NB4 (cell line): ENCODE measurements around the gene RGS6.

Source experiments
- DNase-seq: peaks from one replicate; pipeline ENCODE4 v3.0.0; 2010; ENCODE audit warnings: low read depth
- H3K4me3 ChIP-seq: one replicate; pipeline ENCODE4 v1.5.1; 2011; ENCODE audit warnings: mild to moderate bottlenecking, low read depth, low read length, moderate library complexity
- MYC ChIP-seq: IDR thresholded peaks from 2 replicates; pipeline ENCODE4 v1.6.1; 2011; ENCODE audit warnings: low read depth, low read length
- POLR2A ChIP-seq: IDR thresholded peaks from 2 replicates; pipeline ENCODE4 v1.6.1; 2011; ENCODE audit warnings: mild to moderate bottlenecking; ENCODE audit not compliant: insufficient read length; ENCODE audit errors: extremely low read depth
- TF ChIP-seq, protein P1 (sequence below): IDR thresholded peaks from one replicate; pipeline ENCODE4 v1.5.1; 2012; ENCODE audit warnings: low read depth, low read length
- TF ChIP-seq, protein P2 (sequence below): IDR thresholded peaks from 2 replicates; pipeline ENCODE4 v1.6.1; 2011; ENCODE audit warnings: low read depth, low read length

RGS6 gene

DNA sequence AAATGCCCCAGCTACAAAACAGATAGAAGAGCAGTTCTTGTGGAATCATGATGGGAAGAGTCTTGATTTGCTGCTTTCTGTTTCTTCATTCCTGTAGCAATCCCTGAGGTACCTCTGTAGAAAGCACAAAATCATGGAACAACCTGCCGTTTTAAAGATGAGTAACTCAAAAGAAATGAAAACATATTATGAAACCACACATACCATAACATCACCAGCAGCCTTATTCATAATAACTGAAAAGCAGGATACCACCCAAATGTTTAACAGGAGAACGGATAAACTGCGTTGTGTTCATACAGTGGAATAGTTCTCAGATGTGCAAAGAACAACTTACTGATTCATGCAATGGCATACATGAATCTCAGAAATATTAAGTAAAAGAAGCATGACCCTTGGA, 188.1 kb downstream of the RGS6 start:
- TF ChIP-seq, protein P1, sequence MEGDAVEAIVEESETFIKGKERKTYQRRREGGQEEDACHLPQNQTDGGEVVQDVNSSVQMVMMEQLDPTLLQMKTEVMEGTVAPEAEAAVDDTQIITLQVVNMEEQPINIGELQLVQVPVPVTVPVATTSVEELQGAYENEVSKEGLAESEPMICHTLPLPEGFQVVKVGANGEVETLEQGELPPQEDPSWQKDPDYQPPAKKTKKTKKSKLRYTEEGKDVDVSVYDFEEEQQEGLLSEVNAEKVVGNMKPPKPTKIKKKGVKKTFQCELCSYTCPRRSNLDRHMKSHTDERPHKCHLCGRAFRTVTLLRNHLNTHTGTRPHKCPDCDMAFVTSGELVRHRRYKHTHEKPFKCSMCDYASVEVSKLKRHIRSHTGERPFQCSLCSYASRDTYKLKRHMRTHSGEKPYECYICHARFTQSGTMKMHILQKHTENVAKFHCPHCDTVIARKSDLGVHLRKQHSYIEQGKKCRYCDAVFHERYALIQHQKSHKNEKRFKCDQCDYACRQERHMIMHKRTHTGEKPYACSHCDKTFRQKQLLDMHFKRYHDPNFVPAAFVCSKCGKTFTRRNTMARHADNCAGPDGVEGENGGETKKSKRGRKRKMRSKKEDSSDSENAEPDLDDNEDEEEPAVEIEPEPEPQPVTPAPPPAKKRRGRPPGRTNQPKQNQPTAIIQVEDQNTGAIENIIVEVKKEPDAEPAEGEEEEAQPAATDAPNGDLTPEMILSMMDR: no peak
- TF ChIP-seq MYC: no peak
- TF ChIP-seq POLR2A: no peak
- TF ChIP-seq, protein P2, sequence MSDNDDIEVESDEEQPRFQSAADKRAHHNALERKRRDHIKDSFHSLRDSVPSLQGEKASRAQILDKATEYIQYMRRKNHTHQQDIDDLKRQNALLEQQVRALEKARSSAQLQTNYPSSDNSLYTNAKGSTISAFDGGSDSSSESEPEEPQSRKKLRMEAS: no peak
- DNase-seq: no peak

GRCh38 chr14:72123755-72124154, 191.5 kb downstream of the RGS6 start:
- H3K4me3 ChIP-seq: no peak overlapping the region
- TF ChIP-seq, protein P2: no peak
- no peak for TF ChIP-seq POLR2A
- TF ChIP-seq, protein P1: no peak
- TF ChIP-seq MYC: no peak
- no peak for DNase-seq

More for the DNA sequence above, 188.1 kb downstream of the RGS6 start:
- no peak overlapping the region for H3K4me3 ChIP-seq

DNA sequence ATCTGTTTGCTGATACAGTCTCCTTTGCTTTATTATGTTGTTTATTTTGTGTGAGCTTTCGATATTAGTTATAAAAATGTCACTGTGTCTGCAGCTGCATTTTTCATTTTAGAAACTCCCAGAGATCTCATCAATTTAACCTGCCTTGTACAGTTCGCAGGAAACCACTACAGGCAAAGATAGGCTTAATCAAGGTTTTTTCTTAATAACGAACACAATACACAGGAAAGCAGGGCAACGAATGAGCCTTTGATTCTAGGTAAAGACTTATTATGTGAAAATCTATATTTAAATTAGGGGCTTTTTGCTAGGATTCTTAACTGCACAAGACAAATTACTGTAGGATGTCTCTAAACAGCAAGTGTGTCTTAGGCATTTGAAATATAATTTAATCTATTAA, 191.9 kb downstream of the RGS6 start:
- no peak for DNase-seq
- TF ChIP-seq, protein P1: no peak
- no peak for TF ChIP-seq MYC
- no peak overlapping the region for H3K4me3 ChIP-seq

DNA sequence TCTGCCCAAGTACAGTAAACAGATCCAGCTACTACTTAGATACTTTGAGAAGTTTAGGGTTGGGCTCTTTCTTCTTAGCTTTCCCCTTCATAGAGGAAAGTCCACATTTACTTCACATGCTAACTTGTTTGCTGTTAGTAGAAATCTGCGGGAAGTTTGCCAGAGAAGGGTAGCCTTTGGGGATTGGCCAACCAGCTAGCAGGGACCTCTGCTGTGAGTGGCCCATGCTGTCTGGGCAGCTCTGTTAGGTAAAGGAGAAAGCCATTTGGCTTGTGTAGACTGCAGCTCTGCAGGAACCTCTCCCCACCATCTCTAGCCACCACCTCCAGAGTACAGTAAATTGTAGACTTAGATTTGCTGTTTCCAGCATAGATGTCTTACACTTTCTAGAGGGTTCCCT, 193.9 kb downstream of the RGS6 start:
- DNase-seq: no peak
- H3K4me3 ChIP-seq: no peak overlapping the region
- no peak for TF ChIP-seq MYC

DNA sequence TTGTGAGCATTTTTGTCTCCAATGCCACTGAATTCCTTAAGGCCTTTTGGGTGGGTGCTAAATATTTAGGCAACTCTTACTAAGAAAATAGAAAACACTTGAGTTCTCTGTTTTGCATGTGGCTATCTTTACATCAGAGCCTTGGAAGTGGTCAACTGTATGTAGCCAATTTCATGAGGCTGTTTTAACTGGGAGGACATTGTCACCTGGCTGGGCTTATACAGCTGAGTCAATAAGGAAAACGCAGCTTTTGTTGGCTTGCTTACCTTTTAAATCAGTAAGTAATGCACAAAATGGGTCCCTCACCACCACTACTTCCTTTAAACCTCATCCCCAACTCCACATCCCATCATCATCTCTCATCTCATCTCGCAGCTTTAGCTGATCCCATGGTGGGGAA, 194.3 kb downstream of the RGS6 start:
- DNase-seq: no peak
- no peak overlapping the region for H3K4me3 ChIP-seq
- TF ChIP-seq MYC (no peak), POLR2A (no peak)
- TF ChIP-seq, protein P1: no peak
- TF ChIP-seq, protein P2: no peak

- TF ChIP-seq, protein P2: no peak
- TF ChIP-seq MYC (no peak), POLR2A (no peak)
- TF ChIP-seq, protein P1: no peak
- DNase-seq: no peak
- H3K4me3 ChIP-seq: no peak overlapping the region
Measured at GRCh38 chr14:72128629-72129028, 196.4 kb downstream of the RGS6 start.
